AG04450 (cell line): ENCODE results near the gene GARNL3. TPM values are rescaled to one million over a fixed set of nuclear protein-coding genes. Genes with fewer than 3 reads are reported as not detected.
A peak's percentile ranks its signal among the peaks of the same experiment; 100 is the strongest.

Experiments used
- CTCF ChIA-PET: fragments of 300-600, 350-600 bp; formaldehyde crosslinking; extraction: SDS; loops from one replicate; lab custom pipeline; 2022; ENCODE audit warnings: antibody characterized with exemption, inconsistent platforms; lab: Charles Lee
- POLR2A ChIA-PET: fragments of 350-600 bp; formaldehyde crosslinking; extraction: SDS; loops from one replicate; lab custom pipeline; 2021; ENCODE audit warnings: antibody characterized with exemption, inconsistent platforms; lab: Yijun Ruan, JAX
- DNase-seq: peaks from one replicate; pipeline ENCODE4 v3.0.0-alpha.2; 2011; ENCODE audit warnings: low read depth, low spot score
- H3K27ac ChIP-seq: one replicate; pipeline ENCODE4 v1.5.1; 2012; ENCODE audit warnings: low read depth, low read length, control low read depth
- H3K27me3 ChIP-seq: one replicate; pipeline ENCODE4 v1.6.0; 2012; ENCODE audit warnings: low read length; ENCODE audit not compliant: control insufficient read depth, insufficient read depth
- H3K4me3 ChIP-seq: 2 replicates; pipeline ENCODE4 v1.5.1; 2011; ENCODE audit warnings: mild to moderate bottlenecking, low read depth, low read length, control low read depth
- H3K9me3 ChIP-seq: 2 replicates; pipeline ENCODE4 v1.5.1; 2012; ENCODE audit warnings: low read length; ENCODE audit not compliant: control insufficient read depth, insufficient read depth
- CTCF ChIP-seq: IDR thresholded peaks from 2 replicates; pipeline ENCODE4 v1.5.1; 2011; ENCODE audit warnings: low read depth, low read length, control low read depth, inconsistent platforms
- polyA plus RNA-seq: library from polyadenylated mRNA; depleted of rRNA; stranded (reverse); fragments of >200 nt; gene quantifications from 2 replicates; pipeline ENCODE4 v1.2.3, GENCODE V29; 2011

Gene GARNL3
- polyA plus RNA-seq, 1 experiment = 2.7 TPM

GRCh38 chr9:127282611-127283010, 18.0 kb downstream of the GARNL3 start:
- POLR2A ChIA-PET = no interaction called here
- CTCF ChIA-PET = no interaction called here

GRCh38 chr9:127283135-127283534, 18.6 kb downstream of the GARNL3 start:
- ChIA-PET POLR2A (no interaction called here), CTCF (interaction anchor here (1.5 to 2.0 kb wide), 3 partner anchors 77 to 115 kb away, joined by 4 to 7 read pairs (median 4); partner anchors contain the start of gene SLC2A8)
- no peak for TF ChIP-seq CTCF
- Histone ChIP-seq H3K27ac (no peak overlapping the region), H3K4me3 (no peak overlapping the region), H3K9me3 (no peaks in the 10 kb centered on the region), H3K27me3 (peaks cover 6% of the 10 kb centered on the region)
- no peak for DNase-seq

More at GRCh38 chr9:127282611-127283010, 18.0 kb downstream of the GARNL3 start:
- Histone ChIP-seq H3K27me3 (peaks cover 6% of the 10 kb centered on the region), H3K4me3 (no peak overlapping the region), H3K27ac (no peak overlapping the region), H3K9me3 (no peaks in the 10 kb centered on the region)
- no peak for TF ChIP-seq CTCF
- no peak for DNase-seq

- Histone ChIP-seq H3K27me3 (peaks cover 6% of the 10 kb centered on the region), H3K9me3 (no peaks in the 10 kb centered on the region), H3K27ac (no peak overlapping the region), H3K4me3 (no peak overlapping the region)
- TF ChIP-seq CTCF = peak; percentile 51
- no peak for DNase-seq
- ChIA-PET CTCF (interaction anchor here (0.5 to 2.0 kb wide), 7 partner anchors 13 to 210 kb away, joined by 3 to 7 read pairs (median 4); partner anchors contain the start of gene SLC2A8), POLR2A (interaction anchor here (0.5 kb wide), 1 partner anchor 148 kb away, joined by 4 read pairs; no protein-coding TSS in a partner anchor)
Observed at GRCh38 chr9:127283917-127284497, 19.4 kb downstream of the GARNL3 start.

- Histone ChIP-seq H3K4me3 (no peak overlapping the region), H3K27ac (no peak overlapping the region), H3K27me3 (peaks cover 6% of the 10 kb centered on the region), H3K9me3 (no peaks in the 10 kb centered on the region)
- no peak for TF ChIP-seq CTCF
- ChIA-PET POLR2A (no interaction called here), CTCF (no interaction called here)
- DNase-seq = no peak
Observed at GRCh38 chr9:127285965-127286364, 21.4 kb downstream of the GARNL3 start.

GRCh38 chr9:127290561-127291065, 26.0 kb downstream of the GARNL3 start:
- no peak for DNase-seq
- ChIA-PET CTCF (no interaction called here), POLR2A (interaction anchor here (0.6 kb wide), 1 partner anchor 160 kb away, joined by 3 read pairs; the partner anchor contains the start of genes LRSAM1 and RPL12)
- Histone ChIP-seq H3K27ac (no peak overlapping the region), H3K9me3 (no peaks in the 10 kb centered on the region), H3K4me3 (no peak overlapping the region), H3K27me3 (peaks cover 2% of the 10 kb centered on the region)
- TF ChIP-seq CTCF = no peak
